ENCODE results near the gene THAP2.

THAP2 gene

GRCh38 chr12:71645268-71645667 lies 18.8 kb upstream of the THAP2 start:
- Histone ChIP-seq H3K9me3 (ENCODE audit: control insufficient read depth, insufficient read depth, low read length) (no peaks in the 10 kb centered on the region), H3K4me1 (ENCODE audit: control insufficient read depth, insufficient read depth, low read length) (no peaks in the 10 kb centered on the region), H3K36me3 (ENCODE audit: control insufficient read depth, insufficient read depth, low read length) (peaks cover 6% of the 10 kb centered on the region), H3K27me3 (ENCODE audit: control insufficient read depth, insufficient read depth, low read length) (no peaks in the 10 kb centered on the region), H3K4me3 (ENCODE audit: low read depth, low read length) (no peak overlapping the region), H3K9ac (ENCODE audit: low read depth, low read length) (no peak overlapping the region)

- H3K36me3 ChIP-seq (ENCODE audit: control insufficient read depth, insufficient read depth, low read length), result peaks cover 4% of the 10 kb centered on the region
Measured at GRCh38 chr12:71646512-71646911, 17.6 kb upstream of the THAP2 start.

GRCh38 chr12:71648537-71648936 lies 15.6 kb upstream of the THAP2 start:
- no peaks in the 10 kb centered on the region for H3K27me3 ChIP-seq (ENCODE audit: control insufficient read depth, insufficient read depth, low read length)
- H3K4me1 ChIP-seq (ENCODE audit: control insufficient read depth, insufficient read depth, low read length), result no peaks in the 10 kb centered on the region
- peaks cover 3% of the 10 kb centered on the region for H3K9me3 ChIP-seq (ENCODE audit: control insufficient read depth, insufficient read depth, low read length)
- no peak overlapping the region for H3K9ac ChIP-seq (ENCODE audit: low read depth, low read length)
- H3K36me3 ChIP-seq (ENCODE audit: control insufficient read depth, insufficient read depth, low read length), result peaks cover 4% of the 10 kb centered on the region
- H3K4me3 ChIP-seq (ENCODE audit: low read depth, low read length), result no peak overlapping the region

More at GRCh38 chr12:71646512-71646911, 17.6 kb upstream of the THAP2 start:
- no peaks in the 10 kb centered on the region for H3K4me1 ChIP-seq (ENCODE audit: control insufficient read depth, insufficient read depth, low read length)
- no peak overlapping the region for H3K4me3 ChIP-seq (ENCODE audit: low read depth, low read length)
- no peak overlapping the region for H3K9ac ChIP-seq (ENCODE audit: low read depth, low read length)
- H3K9me3 ChIP-seq (ENCODE audit: control insufficient read depth, insufficient read depth, low read length), result no peaks in the 10 kb centered on the region
- no peaks in the 10 kb centered on the region for H3K27me3 ChIP-seq (ENCODE audit: control insufficient read depth, insufficient read depth, low read length)

GRCh38 chr12:71649401-71649800 lies 14.7 kb upstream of the THAP2 start:
- Histone ChIP-seq H3K36me3 (ENCODE audit: control insufficient read depth, insufficient read depth, low read length) (no peaks in the 10 kb centered on the region), H3K4me3 (ENCODE audit: low read depth, low read length) (no peak overlapping the region), H3K9me3 (ENCODE audit: control insufficient read depth, insufficient read depth, low read length) (peaks cover 3% of the 10 kb centered on the region), H3K4me1 (ENCODE audit: control insufficient read depth, insufficient read depth, low read length) (no peaks in the 10 kb centered on the region), H3K27me3 (ENCODE audit: control insufficient read depth, insufficient read depth, low read length) (no peaks in the 10 kb centered on the region), H3K9ac (ENCODE audit: low read depth, low read length) (no peak overlapping the region)

- Histone ChIP-seq H3K36me3 (ENCODE audit: control insufficient read depth, insufficient read depth, low read length) (peaks cover 4% of the 10 kb centered on the region), H3K27me3 (ENCODE audit: control insufficient read depth, insufficient read depth, low read length) (no peaks in the 10 kb centered on the region), H3K4me1 (ENCODE audit: control insufficient read depth, insufficient read depth, low read length) (no peaks in the 10 kb centered on the region), H3K9me3 (ENCODE audit: control insufficient read depth, insufficient read depth, low read length) (peaks cover 3% of the 10 kb centered on the region), H3K9ac (ENCODE audit: low read depth, low read length) (no peak overlapping the region), H3K4me3 (ENCODE audit: low read depth, low read length) (no peak overlapping the region)
Measured at GRCh38 chr12:71652656-71653055, 11.4 kb upstream of the THAP2 start.

GRCh38 chr12:71653137-71653536 lies 11.0 kb upstream of the THAP2 start:
- Histone ChIP-seq H3K9me3 (ENCODE audit: control insufficient read depth, insufficient read depth, low read length) (peaks cover 3% of the 10 kb centered on the region), H3K9ac (ENCODE audit: low read depth, low read length) (no peak overlapping the region), H3K27me3 (ENCODE audit: control insufficient read depth, insufficient read depth, low read length) (no peaks in the 10 kb centered on the region), H3K4me1 (ENCODE audit: control insufficient read depth, insufficient read depth, low read length) (no peaks in the 10 kb centered on the region), H3K4me3 (ENCODE audit: low read depth, low read length) (no peak overlapping the region), H3K36me3 (ENCODE audit: control insufficient read depth, insufficient read depth, low read length) (peaks cover 4% of the 10 kb centered on the region)

GRCh38 chr12:71654200-71654599 lies 9.9 kb upstream of the THAP2 start:
- H3K9me3 ChIP-seq (ENCODE audit: control insufficient read depth, insufficient read depth, low read length), result peaks cover 3% of the 10 kb centered on the region
- H3K4me3 ChIP-seq (ENCODE audit: low read depth, low read length), result no peak overlapping the region
- H3K36me3 ChIP-seq (ENCODE audit: control insufficient read depth, insufficient read depth, low read length), result peaks cover 4% of the 10 kb centered on the region
- H3K9ac ChIP-seq (ENCODE audit: low read depth, low read length), result no peak overlapping the region
- H3K27me3 ChIP-seq (ENCODE audit: control insufficient read depth, insufficient read depth, low read length), result no peaks in the 10 kb centered on the region
- H3K4me1 ChIP-seq (ENCODE audit: control insufficient read depth, insufficient read depth, low read length), result no peaks in the 10 kb centered on the region

GRCh38 chr12:71655495-71655894 lies 8.6 kb upstream of the THAP2 start:
- Histone ChIP-seq H3K36me3 (ENCODE audit: control insufficient read depth, insufficient read depth, low read length) (peaks cover 4% of the 10 kb centered on the region), H3K4me1 (ENCODE audit: control insufficient read depth, insufficient read depth, low read length) (no peaks in the 10 kb centered on the region), H3K9ac (ENCODE audit: low read depth, low read length) (no peak overlapping the region), H3K9me3 (ENCODE audit: control insufficient read depth, insufficient read depth, low read length) (peaks cover 3% of the 10 kb centered on the region), H3K27me3 (ENCODE audit: control insufficient read depth, insufficient read depth, low read length) (no peaks in the 10 kb centered on the region), H3K4me3 (ENCODE audit: low read depth, low read length) (no peak overlapping the region)

GRCh38 chr12:71655907-71656306 lies 8.2 kb upstream of the THAP2 start:
- Histone ChIP-seq H3K9ac (ENCODE audit: low read depth, low read length) (no peak overlapping the region), H3K4me1 (ENCODE audit: control insufficient read depth, insufficient read depth, low read length) (no peaks in the 10 kb centered on the region), H3K36me3 (ENCODE audit: control insufficient read depth, insufficient read depth, low read length) (peaks cover 4% of the 10 kb centered on the region), H3K4me3 (ENCODE audit: low read depth, low read length) (no peak overlapping the region), H3K27me3 (ENCODE audit: control insufficient read depth, insufficient read depth, low read length) (no peaks in the 10 kb centered on the region), H3K9me3 (ENCODE audit: control insufficient read depth, insufficient read depth, low read length) (peaks cover 3% of the 10 kb centered on the region)

GRCh38 chr12:71656740-71657139 lies 7.4 kb upstream of the THAP2 start:
- no peak overlapping the region for H3K4me3 ChIP-seq (ENCODE audit: low read depth, low read length)
- H3K4me1 ChIP-seq (ENCODE audit: control insufficient read depth, insufficient read depth, low read length), result no peaks in the 10 kb centered on the region
- H3K9me3 ChIP-seq (ENCODE audit: control insufficient read depth, insufficient read depth, low read length), result peaks cover 3% of the 10 kb centered on the region
- peaks cover 4% of the 10 kb centered on the region for H3K36me3 ChIP-seq (ENCODE audit: control insufficient read depth, insufficient read depth, low read length)
- H3K9ac ChIP-seq (ENCODE audit: low read depth, low read length), result no peak overlapping the region
- H3K27me3 ChIP-seq (ENCODE audit: control insufficient read depth, insufficient read depth, low read length), result no peaks in the 10 kb centered on the region

GRCh38 chr12:71661977-71662530 lies 2.0 kb upstream of the THAP2 start:
- Histone ChIP-seq H3K36me3 (ENCODE audit: control insufficient read depth, insufficient read depth, low read length) (no peaks in the 10 kb centered on the region), H3K4me1 (ENCODE audit: control insufficient read depth, insufficient read depth, low read length) (no peaks in the 10 kb centered on the region), H3K27me3 (ENCODE audit: control insufficient read depth, insufficient read depth, low read length) (no peaks in the 10 kb centered on the region), H3K4me3 (ENCODE audit: low read depth, low read length) (peak overlapping the region; percentile 96), H3K9me3 (ENCODE audit: control insufficient read depth, insufficient read depth, low read length) (no peaks in the 10 kb centered on the region), H3K9ac (ENCODE audit: low read depth, low read length) (peak overlapping the region; percentile 88)

GRCh38 chr12:71662849-71663560 lies 1.1 kb upstream of the THAP2 start:
- Histone ChIP-seq H3K4me3 (ENCODE audit: low read depth, low read length) (peak overlapping the region; percentile 96), H3K9ac (ENCODE audit: low read depth, low read length) (peak overlapping the region; percentile 88), H3K36me3 (ENCODE audit: control insufficient read depth, insufficient read depth, low read length) (no peaks in the 10 kb centered on the region), H3K27me3 (ENCODE audit: control insufficient read depth, insufficient read depth, low read length) (no peaks in the 10 kb centered on the region), H3K9me3 (ENCODE audit: control insufficient read depth, insufficient read depth, low read length) (no peaks in the 10 kb centered on the region), H3K4me1 (ENCODE audit: control insufficient read depth, insufficient read depth, low read length) (no peaks in the 10 kb centered on the region)
